NCI-H1417 treated with DMSO at 0.1 percent for 48 hours (cell line): Measurements from ENCODE around the gene TREML2.

Experiments used
- DNase-seq: peaks from one replicate; lab custom pipeline; 2025; lab: John Stamatoyannopoulos, UW

Gene TREML2

GRCh38 chr6:41176189-41176588 is 24.8 kb downstream of the TREML2 start:
- DNase-seq: no peak

DNA sequence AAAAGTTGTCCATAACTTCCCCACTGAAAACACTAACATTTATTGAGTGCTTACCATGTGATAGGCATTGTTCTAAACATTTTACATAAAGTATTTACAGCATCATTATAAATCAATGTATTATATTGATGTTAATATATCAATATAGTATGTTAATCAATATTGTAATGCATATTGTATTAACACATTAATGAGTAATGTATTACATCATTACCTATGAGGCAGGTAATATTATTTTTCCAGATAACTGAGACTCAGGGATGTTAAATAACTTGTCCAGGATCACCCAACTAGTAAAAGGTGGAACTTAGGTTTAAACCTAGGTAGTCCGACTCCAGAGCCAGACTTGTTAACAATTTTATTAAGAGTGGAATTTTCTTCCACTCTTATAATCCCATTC is 25.9 kb downstream of the TREML2 start:
- no peak for DNase-seq

GRCh38 chr6:41174610-41175009 is 26.3 kb downstream of the TREML2 start:
- DNase-seq: no peak

DNA sequence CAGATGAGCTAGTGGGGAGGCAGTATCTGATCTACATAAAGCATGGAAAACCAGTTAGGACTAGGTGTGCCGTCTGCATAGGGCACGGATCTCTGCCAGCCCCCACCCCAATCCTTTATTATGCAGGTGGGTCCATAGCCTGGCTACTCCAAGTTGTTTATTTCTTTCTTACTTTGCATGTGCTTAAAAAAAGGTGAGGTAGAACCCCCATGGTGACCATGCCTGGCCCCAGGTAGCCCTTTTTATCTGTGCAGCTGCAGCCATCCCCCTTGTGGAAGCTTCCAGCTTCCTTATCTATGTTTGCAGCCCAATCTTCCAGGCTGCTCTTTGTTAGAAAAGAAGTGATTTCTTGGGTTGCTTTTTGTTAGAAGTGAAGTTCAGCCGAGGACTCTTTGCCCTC is 29.0 kb downstream of the TREML2 start:
- no peak for DNase-seq

- no peak for DNase-seq
These were observed 30.3 kb downstream of the TREML2 start for GRCh38 chr6:41170547-41171160.

DNA sequence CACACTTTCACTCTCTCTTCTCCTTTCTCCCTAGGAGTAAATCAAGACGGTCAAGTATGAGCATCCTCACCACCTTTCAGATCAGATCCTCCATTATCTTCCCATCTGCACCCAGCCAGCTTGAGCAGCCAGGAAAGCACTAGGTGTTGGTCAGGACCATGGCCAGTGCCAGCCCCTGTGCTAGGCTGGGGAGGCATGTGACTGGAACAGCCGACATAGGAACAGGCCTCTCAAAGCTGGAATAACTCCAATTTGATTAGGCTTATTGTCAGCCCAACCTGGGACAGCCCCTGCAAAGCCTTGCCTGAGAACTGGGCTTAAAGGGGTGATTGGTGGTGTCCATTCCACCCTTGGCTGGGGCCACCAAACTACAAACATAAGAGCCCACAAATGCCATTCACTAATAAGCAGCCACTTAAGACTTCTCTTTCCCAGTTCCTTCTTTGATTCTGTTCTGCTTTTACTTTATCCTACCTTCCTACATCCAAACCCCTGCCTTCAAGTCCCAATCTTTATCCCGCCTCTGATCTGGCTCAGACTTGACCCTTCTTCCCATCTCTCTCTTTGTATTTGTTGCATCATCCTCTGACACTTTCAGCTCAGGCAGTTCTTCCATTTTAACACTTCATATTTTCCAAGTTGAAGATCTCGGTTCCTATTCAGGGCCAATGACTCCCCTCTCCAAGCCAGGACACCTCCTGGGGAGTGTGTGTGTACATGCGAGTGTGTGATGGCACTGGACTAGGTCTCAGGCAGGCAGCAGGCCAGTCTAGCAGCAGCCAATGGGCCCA is 33.6 kb downstream of the TREML2 start:
- DNase-seq: no peak

DNA sequence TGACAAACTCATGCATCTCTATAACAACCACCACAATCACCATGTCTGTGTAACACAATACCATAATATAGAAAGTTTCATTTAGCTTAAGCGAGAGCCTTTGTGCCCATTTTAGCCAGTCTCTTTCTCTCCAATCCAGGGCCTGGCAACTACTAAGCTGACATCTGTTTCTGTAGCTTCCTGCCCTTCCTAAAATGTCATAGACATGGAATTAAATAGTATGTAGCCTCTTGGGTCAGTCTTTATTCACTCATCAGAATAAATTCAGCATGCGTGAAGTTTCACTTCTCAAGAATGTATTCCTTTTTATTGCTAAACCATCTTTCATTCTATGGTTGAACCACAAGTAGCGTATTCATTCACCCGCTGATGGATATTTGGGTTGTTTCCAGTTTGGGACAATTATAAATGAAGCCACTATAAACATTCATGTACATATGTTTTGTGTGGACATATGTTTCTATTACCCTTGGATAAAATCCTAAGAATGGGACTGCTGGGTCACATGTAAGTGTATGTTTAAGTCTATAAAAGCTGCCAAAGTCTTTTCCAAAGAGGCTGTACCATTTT is 36.3 kb downstream of the TREML2 start:
- DNase-seq: no peak

- DNase-seq: no peak
These were observed 37.6 kb downstream of the TREML2 start for GRCh38 chr6:41163419-41163717.

- no peak for DNase-seq
These were observed 38.1 kb downstream of the TREML2 start, which contains the start of gene TREM2 for GRCh38 chr6:41162687-41163418. Gene TREM2, minus strand, starts transcription at chr6:41163116. Its CDS starts 34 bp downstream, at chr6:41163082.

- DNase-seq: no peak
These were observed 38.9 kb downstream of the TREML2 start for GRCh38 chr6:41161851-41162552.

DNA sequence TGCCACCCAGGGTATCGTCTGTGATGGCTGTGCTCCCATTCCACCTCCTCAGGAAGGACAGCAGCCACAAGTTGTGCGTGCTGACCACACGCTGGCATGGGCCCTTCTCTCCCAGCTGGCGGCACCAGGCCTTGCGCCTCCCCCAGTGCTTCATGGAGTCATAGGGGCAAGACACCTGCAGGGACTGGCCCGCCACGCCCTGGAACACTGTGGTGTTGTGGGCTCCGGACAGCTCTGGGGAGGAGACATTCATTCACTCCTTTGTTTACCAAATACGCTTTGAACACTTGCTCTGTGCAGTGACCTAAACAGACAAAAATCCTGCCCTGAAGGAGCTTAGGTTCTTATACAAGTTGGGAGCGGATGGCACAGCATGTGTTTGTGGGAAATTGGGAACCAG is 39.6 kb downstream of the TREML2 start:
- no peak for DNase-seq

- no peak for DNase-seq
These were observed 40.0 kb downstream of the TREML2 start for GRCh38 chr6:41160933-41161332.

DNA sequence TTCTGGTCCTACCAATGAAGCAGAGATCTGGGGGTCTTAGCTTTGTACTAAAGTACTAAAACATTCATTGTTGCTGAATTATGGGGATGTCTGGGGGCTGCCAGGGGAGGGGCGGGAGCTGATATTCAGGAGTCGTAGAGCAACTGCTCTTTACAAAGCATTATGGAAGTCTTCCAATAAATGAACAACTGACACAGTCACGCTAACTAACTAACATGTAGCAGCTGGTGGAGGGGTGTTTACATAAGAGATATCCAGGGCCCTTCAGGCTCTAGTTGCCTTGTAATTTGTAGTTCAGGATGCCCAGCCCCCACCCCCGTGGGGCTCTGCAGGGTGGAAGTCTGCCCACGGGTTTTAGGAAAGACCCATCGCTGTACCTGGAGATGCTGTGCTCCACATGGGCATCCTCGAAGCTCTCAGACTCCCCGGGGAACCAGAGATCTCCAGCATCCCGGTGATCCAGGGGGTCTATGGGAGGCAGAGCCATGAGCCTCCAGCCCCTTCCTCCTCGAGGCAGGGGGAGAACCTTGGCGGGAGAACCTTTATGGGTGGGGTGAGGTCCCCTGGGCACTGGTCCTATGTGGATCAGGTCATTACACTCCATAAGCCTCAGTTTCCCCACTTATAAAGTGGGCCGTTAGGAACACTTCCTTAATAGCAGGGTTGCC is 41.4 kb downstream of the TREML2 start:
- DNase-seq: peak; percentile 4

DNA sequence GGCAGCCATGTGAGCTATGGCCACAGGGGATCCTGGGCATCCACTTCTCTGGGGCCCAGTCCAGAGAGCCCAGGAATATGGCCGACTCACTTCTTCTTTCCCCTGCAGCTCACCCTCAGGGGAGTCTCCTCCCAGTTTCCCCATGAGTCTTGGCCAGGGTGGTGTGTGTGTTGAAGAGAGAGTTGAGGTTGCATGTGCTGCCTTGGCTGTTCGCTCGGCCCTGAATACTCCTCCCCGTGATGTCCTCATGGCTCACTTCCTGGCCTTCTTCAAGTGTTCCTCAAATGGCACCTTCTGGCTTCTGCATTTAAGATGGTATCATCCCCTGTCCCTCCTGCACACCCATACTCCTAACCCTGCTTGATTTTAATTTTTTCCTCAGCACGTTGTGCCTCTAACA is 43.6 kb downstream of the TREML2 start:
- no peak for DNase-seq

DNA sequence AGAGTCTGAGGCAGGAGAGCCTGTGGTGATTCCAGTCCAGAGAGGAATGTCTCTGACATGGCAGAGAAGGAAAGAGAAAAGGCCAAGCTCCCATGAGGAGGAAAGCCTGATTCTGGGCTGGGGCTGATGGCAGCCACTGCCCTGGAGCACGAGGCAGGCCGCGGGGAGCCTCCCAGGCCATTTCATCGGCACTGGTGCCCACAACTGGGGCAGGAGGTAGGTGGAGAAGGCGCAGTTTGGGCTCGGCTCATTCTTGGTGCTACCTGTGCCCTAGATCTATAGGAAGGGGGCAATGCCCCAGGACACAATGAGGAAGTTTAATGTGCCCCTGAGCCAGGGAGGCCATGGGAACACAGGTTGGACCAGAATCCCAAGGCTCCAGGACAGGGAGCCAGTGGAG is 44.2 kb downstream of the TREML2 start:
- no peak for DNase-seq

- no peak for DNase-seq
These were observed 44.9 kb downstream of the TREML2 start for GRCh38 chr6:41156001-41156400.

DNA sequence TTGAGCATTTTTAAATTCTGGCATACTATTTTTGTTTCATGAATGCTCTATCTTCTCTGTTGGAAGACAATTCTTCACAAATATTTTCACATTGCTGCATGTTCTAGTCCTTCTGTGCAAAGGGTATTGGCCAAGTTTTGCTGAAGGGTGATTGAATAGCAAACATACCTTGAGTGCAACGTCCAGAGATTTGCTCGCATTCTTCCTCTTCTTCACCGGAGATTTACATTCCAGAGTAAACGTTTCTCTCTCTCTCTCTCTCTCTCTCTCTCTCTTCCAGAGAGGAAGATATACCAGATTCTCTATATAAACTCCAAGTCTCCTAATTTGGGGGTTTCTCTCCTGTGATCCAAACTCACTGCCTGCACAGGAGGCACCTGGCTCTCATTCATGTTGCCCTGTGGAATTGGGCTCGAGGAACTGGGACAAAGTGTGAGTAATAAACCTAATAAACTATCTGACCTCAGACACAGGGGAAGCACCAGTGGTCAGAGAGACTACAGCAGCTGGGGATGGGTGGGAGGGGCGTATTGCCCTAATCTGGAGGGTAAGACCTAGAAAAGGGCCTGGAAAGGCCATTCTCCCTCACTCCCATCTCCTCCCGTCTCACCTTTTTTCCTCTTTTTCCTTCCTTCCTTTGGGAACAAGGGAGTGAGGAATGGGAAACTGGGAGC is 45.7 kb downstream of the TREML2 start:
- no peak for DNase-seq

DNA sequence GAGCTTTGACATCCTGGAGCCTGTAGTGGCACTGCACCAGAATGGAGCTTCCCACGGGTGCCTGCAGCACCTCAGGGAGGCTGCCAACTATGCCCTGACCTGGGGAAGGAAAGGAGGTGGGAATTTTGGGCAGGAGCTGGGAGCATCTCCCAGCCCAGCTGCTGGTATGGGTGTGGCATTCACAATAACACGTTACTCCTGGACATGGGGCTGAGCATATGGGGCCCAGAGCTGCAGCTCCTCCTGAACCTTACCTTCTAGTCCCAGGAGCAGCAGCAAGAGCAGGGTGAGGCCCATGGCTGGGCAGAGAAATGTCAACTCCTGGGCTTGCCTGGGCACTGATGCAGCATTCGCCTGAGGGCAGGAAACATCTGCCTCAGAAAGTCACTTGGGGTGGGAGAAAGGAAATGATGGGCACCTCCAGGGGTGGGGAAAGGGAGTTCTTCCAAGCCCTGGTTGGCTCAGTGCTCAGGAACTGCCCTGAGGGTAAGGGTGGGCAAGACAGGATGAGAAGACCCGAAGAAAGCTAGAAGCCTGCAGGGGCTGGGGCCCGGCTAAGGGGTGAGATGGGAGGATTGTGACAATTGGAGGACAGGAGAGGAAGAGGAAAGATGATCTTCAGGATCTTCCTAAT is 46.8 kb downstream of the TREML2 start, which contains the start of gene TREML1:
Gene TREML1 (minus strand): TSS at position 356 of the 634 bp plus-strand sequence. CDS start 59 bp downstream, at position 297.
- DNase-seq: no peak

DNA sequence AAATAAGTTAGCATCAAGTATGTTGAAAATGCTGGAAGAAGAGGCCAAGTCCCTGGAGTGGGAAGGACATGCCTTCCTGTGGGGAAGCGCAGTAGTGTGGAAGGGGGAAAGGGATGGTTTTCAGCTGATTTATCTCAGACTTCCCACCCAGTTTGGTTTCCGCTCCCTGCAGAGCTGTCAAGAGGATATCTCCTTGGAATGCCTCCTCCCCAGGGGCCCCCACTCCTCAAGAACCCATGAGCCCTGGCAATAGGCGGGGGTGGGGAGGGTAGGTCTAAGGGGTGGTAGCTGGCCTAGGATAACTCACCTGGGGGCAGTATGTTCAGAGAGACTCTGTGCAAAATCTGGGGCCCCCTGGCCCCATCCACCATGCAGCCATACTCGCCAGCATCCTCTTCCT is 47.5 kb downstream of the TREML2 start:
- no peak for DNase-seq

DNA sequence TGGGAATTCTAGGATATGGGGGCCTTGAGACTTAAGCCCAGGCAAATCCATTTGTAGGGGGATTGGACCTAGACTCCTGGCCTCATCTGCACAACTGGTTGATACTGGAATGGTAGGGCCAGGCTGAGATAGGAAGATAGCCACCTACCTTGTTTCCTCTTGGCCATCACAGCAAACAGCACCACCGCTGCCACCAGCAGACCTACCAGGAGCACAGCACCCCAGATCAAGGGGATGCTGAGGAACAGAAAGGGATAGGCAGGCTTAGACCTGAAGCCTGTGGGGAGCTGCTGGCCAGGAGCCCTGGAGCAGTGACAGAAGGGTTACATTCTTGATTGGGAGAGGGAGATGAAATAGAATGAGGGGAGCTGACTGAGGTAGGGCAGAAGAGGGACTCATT is 50.3 kb downstream of the TREML2 start:
- no peak for DNase-seq
